Measurements from ENCODE around the gene TLK2. TPM values are rescaled to one million over a fixed set of nuclear protein-coding genes. Genes with fewer than 3 reads are reported as not detected.
"Not testable (repeated sequence)": the region's sequence is repeated elsewhere in the genome, so short reads cannot be mapped to it uniquely, and the experiment has no call there.

Gene TLK2
- total RNA-seq, 1 experiment from 2014 or later = 40.5 TPM

DNA sequence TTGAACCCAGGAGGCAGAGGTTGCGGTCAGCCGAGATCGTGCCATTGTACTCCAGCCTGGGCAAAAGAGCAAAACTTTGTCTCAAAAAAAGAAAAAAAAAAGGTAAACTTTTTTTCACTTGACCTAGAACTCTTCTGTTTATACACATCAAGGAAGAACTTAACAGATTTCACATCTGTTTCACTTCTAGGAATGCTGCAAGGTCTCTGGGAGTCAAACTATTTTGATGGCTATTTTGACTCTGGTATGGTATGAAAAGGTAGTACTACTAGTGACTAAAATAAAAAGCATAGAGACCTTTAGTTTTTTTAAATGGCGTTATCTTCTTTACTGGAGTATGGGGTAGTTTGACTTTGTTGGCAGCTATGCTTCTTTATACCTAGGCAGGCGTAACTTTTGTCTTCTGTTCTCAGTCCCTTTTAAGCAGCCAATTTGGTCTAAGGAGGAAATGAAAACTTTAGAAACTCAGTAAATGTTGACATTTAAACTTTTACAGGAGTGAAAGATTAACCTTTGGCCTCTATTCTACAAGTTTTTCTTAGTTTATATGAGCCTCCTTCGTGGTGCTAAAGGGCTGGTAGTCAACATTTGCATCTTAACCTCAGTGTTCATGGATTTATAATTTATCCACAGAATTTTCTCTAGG, 28.7 kb downstream of the TLK2 start:
- ATAC-seq = peak; percentile 45
- intact Hi-C loops (cut with micrococcal nuclease); H3K9ac ChIP-seq (ENCODE audit: low read length); POLR2A ChIA-PET (ENCODE audit: unreplicated experiment); H4K20me1 ChIP-seq (ENCODE audit: low read length); H2AFZ ChIP-seq (ENCODE audit: low read length); H3K9me3 ChIP-seq (ENCODE audit: low read length); BruUV-seq (replicated peaks); DNase-seq; CTCF ChIA-PET; H3F3A ChIP-seq (ENCODE audit: low read length, unreplicated experiment); H3K27ac ChIP-seq (ENCODE audit: low read length); H3K4me3 ChIP-seq (ENCODE audit: low read length); H3K4me2 ChIP-seq (ENCODE audit: low read length); H3K4me1 ChIP-seq (ENCODE audit: insufficient read depth, low read length); H3K36me3 ChIP-seq (ENCODE audit: low read depth, low read length); H3K27me3 ChIP-seq (ENCODE audit: low read length); H3K9me2 ChIP-seq (replicated peaks; ENCODE audit: low read length): not testable (repeated sequence)
- peaks cover 86% of the 10 kb centered on the region for H3K79me2 ChIP-seq (ENCODE audit: low read length)

DNA sequence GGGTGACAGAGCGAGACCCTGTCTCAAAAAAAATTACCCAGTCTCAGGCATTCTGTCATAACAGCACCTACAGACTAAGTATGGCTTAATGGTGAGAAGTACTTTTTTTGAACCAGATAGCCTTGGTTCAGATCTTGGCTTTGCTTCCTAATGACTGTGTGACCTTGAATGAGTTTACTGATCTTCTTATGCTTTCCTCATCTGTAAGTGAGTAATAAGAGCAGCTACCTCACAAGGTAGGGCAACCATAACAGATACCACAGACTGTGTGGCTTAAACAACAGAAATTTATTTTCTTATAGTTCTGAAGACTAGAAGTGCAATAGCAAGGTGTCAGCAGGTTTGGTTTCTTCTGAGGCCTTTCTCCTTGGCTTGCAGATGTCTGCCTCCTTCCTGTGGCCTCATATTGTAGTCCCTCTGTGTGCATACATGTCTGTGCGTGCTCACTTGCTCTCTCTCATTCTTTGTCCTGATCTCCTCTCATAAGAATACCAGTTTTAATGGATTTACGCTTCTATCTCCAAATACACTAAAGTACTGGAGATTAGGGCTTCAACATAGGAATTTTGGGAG, 31.7 kb downstream of the TLK2 start:
- H2AFZ ChIP-seq (ENCODE audit: low read length); H3K4me2 ChIP-seq (ENCODE audit: low read length); H3K36me3 ChIP-seq (ENCODE audit: low read depth, low read length); DNase-seq; H3K9ac ChIP-seq (ENCODE audit: low read length); POLR2A ChIA-PET (ENCODE audit: unreplicated experiment); intact Hi-C loops (cut with micrococcal nuclease); CTCF ChIA-PET; H3K9me3 ChIP-seq (ENCODE audit: low read length); H3K27ac ChIP-seq (ENCODE audit: low read length); H4K20me1 ChIP-seq (ENCODE audit: low read length); H3F3A ChIP-seq (ENCODE audit: low read length, unreplicated experiment); ATAC-seq; H3K4me3 ChIP-seq (ENCODE audit: low read length); BruUV-seq (replicated peaks); H3K27me3 ChIP-seq (ENCODE audit: low read length); H3K4me1 ChIP-seq (ENCODE audit: insufficient read depth, low read length); H3K9me2 ChIP-seq (replicated peaks; ENCODE audit: low read length): not testable (repeated sequence)
- H3K79me2 ChIP-seq (ENCODE audit: low read length) = peaks cover 90% of the 10 kb centered on the region

DNA sequence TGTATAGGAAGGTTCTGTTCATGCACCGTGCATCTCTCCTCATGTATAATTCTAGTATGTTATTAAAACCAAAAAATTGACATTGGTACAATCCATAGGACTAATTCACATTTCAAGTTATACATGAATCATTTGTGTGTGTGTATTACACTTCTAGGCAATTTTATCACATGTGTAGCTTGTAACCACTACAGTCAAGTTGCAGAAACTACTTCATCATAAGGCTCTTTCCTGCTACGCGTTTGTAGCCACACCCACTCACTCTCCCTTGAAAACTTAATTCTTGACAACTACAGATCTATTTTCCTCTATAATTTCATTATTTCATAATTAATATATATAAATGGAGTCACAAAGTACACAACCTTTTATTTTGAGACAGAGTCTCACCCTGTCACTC, 32.4 kb downstream of the TLK2 start:
- H3K9ac ChIP-seq (ENCODE audit: low read length); H4K20me1 ChIP-seq (ENCODE audit: low read length); ATAC-seq; H3K4me2 ChIP-seq (ENCODE audit: low read length); H3K27ac ChIP-seq (ENCODE audit: low read length); H3K9me2 ChIP-seq (replicated peaks; ENCODE audit: low read length); H3K36me3 ChIP-seq (ENCODE audit: low read depth, low read length); H3K9me3 ChIP-seq (ENCODE audit: low read length); DNase-seq; H3K27me3 ChIP-seq (ENCODE audit: low read length); POLR2A ChIA-PET (ENCODE audit: unreplicated experiment); H3K4me3 ChIP-seq (ENCODE audit: low read length); intact Hi-C loops (cut with micrococcal nuclease); H3K4me1 ChIP-seq (ENCODE audit: insufficient read depth, low read length); H3F3A ChIP-seq (ENCODE audit: low read length, unreplicated experiment); BruUV-seq (replicated peaks); H2AFZ ChIP-seq (ENCODE audit: low read length); CTCF ChIA-PET: not testable (repeated sequence)
- H3K79me2 ChIP-seq (ENCODE audit: low read length) = peaks cover 90% of the 10 kb centered on the region

DNA sequence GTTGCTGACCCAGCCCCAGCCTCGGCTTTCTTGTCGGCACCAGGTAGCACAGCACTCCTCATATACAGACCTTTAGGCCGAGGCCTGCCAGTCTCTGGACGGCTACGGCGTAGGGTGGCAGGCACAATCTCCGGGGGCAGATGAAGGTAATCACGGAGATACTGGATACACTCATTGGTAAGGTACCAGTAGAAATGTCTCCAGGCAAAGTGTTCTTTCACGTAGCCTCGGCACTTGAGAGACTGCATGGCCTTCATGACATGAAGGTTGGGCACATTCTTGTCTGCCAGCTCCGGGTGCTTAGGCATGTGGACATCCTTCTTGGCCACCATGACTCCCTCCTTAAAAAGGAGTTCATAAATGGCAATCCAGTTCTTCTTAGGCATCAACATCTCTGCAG, 37.8 kb downstream of the TLK2 start:
- DNase-seq; BruUV-seq (replicated peaks); H3K27me3 ChIP-seq (ENCODE audit: low read length); H3K9me2 ChIP-seq (replicated peaks; ENCODE audit: low read length); H3K4me1 ChIP-seq (ENCODE audit: insufficient read depth, low read length); CTCF ChIA-PET; H2AFZ ChIP-seq (ENCODE audit: low read length); H4K20me1 ChIP-seq (ENCODE audit: low read length); H3K9me3 ChIP-seq (ENCODE audit: low read length); H3K4me3 ChIP-seq (ENCODE audit: low read length); ATAC-seq; intact Hi-C loops (cut with micrococcal nuclease); H3K4me2 ChIP-seq (ENCODE audit: low read length); H3K36me3 ChIP-seq (ENCODE audit: low read depth, low read length); POLR2A ChIA-PET (ENCODE audit: unreplicated experiment); H3K27ac ChIP-seq (ENCODE audit: low read length); H3K9ac ChIP-seq (ENCODE audit: low read length); H3F3A ChIP-seq (ENCODE audit: low read length, unreplicated experiment): not testable (repeated sequence)
- peaks cover 62% of the 10 kb centered on the region for H3K79me2 ChIP-seq (ENCODE audit: low read length)

DNA sequence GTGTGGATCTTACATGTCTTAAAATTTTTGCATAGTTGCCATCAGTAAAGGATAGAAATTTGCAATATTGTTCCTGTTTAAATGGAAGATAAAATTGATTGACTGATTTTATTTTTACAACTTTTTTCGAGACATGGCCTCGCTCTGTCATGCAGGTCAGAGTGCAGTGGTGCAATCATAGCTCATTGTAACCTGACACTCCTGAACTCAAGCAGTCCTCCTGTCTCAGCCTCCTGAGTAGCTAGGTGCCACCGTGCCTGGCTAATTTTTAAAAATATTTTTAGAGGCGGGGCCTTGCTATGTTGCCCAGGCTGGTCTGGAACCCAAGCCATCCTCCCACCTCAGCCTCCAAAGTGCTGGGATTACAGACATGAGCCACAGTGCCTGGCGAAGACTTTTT, 42.7 kb downstream of the TLK2 start:
- ATAC-seq; H3K9ac ChIP-seq (ENCODE audit: low read length); H3K4me2 ChIP-seq (ENCODE audit: low read length); intact Hi-C loops (cut with micrococcal nuclease); H2AFZ ChIP-seq (ENCODE audit: low read length); H3K4me3 ChIP-seq (ENCODE audit: low read length); DNase-seq; H3F3A ChIP-seq (ENCODE audit: low read length, unreplicated experiment); H3K9me3 ChIP-seq (ENCODE audit: low read length); H3K4me1 ChIP-seq (ENCODE audit: insufficient read depth, low read length); BruUV-seq (replicated peaks); POLR2A ChIA-PET (ENCODE audit: unreplicated experiment); H3K27me3 ChIP-seq (ENCODE audit: low read length); H3K9me2 ChIP-seq (replicated peaks; ENCODE audit: low read length); H3K27ac ChIP-seq (ENCODE audit: low read length); H4K20me1 ChIP-seq (ENCODE audit: low read length): not testable (repeated sequence)
- Histone ChIP-seq H3K36me3 (ENCODE audit: low read depth, low read length) (peaks cover 12% of the 10 kb centered on the region; the same call in 1 of the 2 replicates), H3K79me2 (ENCODE audit: low read length) (peaks cover 17% of the 10 kb centered on the region)
- CTCF ChIA-PET = interaction anchor here (0.6 kb wide), 1 partner anchor 32 kb away, joined by 4 read pairs; no protein-coding TSS in a partner anchor

DNA sequence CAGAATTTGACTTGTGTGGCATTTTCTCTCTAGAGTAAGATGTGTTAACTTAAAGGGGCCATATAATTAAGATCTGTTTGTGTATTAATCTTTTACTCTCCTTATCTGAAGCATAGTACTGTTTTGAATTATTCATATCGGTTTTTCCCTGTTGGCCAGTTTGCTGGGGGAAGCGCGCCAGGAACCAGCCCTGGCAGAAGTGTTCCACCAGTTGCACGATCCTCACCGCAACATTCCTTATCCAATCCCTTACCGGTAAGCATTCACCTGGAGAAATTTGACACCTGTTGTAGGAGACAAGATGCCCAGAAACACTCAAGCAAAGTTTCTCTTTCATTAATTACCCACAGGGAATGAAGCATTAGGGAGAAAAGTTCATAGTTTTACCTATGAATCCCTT, 45.5 kb downstream of the TLK2 start:
- H3K9me3 ChIP-seq (ENCODE audit: low read length); H3K9me2 ChIP-seq (replicated peaks; ENCODE audit: low read length); intact Hi-C loops (cut with micrococcal nuclease); H3F3A ChIP-seq (ENCODE audit: low read length, unreplicated experiment); H4K20me1 ChIP-seq (ENCODE audit: low read length); H3K79me2 ChIP-seq (ENCODE audit: low read length); DNase-seq; BruUV-seq (replicated peaks); H3K27ac ChIP-seq (ENCODE audit: low read length); H3K4me1 ChIP-seq (ENCODE audit: insufficient read depth, low read length); H2AFZ ChIP-seq (ENCODE audit: low read length); H3K9ac ChIP-seq (ENCODE audit: low read length); ATAC-seq; POLR2A ChIA-PET (ENCODE audit: unreplicated experiment); H3K27me3 ChIP-seq (ENCODE audit: low read length); H3K4me3 ChIP-seq (ENCODE audit: low read length); CTCF ChIA-PET; H3K4me2 ChIP-seq (ENCODE audit: low read length): not testable (repeated sequence)
- peaks cover 12% of the 10 kb centered on the region; the same call in 1 of the 2 replicates for H3K36me3 ChIP-seq (ENCODE audit: low read depth, low read length)

DNA sequence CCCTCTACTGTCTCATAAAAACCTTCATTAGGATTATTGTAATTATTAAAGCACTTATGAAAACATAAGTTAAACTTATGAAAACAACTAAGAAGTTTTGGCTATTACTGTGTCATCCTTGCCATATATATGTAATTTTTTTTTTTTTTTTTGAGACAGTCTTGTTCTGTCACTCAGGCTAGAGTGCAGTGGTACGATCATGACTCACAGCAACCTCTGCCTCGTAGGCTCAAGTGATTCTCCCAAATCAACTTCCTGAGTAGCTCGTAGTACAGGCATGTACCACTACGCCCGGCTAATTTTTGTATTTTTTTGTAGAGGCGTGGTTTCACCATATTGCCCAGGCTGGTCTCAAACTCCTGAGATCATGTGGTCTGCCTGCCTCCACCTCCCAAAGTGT, 46.7 kb downstream of the TLK2 start:
- POLR2A ChIA-PET (ENCODE audit: unreplicated experiment) = interaction anchor here (0.6 kb wide), 1 partner anchor 42 kb away, joined by 3 read pairs; no protein-coding TSS in a partner anchor
- BruUV-seq (replicated peaks); H3K27me3 ChIP-seq (ENCODE audit: low read length); H3F3A ChIP-seq (ENCODE audit: low read length, unreplicated experiment); H3K9ac ChIP-seq (ENCODE audit: low read length); CTCF ChIA-PET; H3K79me2 ChIP-seq (ENCODE audit: low read length); intact Hi-C loops (cut with micrococcal nuclease); H3K9me2 ChIP-seq (replicated peaks; ENCODE audit: low read length); H2AFZ ChIP-seq (ENCODE audit: low read length); H3K27ac ChIP-seq (ENCODE audit: low read length); H3K4me3 ChIP-seq (ENCODE audit: low read length); H3K9me3 ChIP-seq (ENCODE audit: low read length); H3K4me1 ChIP-seq (ENCODE audit: insufficient read depth, low read length); H3K4me2 ChIP-seq (ENCODE audit: low read length); H4K20me1 ChIP-seq (ENCODE audit: low read length): not testable (repeated sequence)
- peaks cover 24% of the 10 kb centered on the region for H3K36me3 ChIP-seq (ENCODE audit: low read depth, low read length)
- peak; percentile 57; the same call in 1 of the 2 replicates for ATAC-seq
- DNase-seq = peak; percentile 46

Data from PC-3 (cell line).